Prostate gland (tissue), 2 donors: ENCODE results near the gene STRN3. TPM values are rescaled to one million over a fixed set of nuclear protein-coding genes. Genes with fewer than 3 reads are reported as not detected.
"Not testable (repeated sequence)": the region's sequence is repeated elsewhere in the genome, so short reads cannot be mapped to it uniquely, and the experiment has no call there.

Source experiments
- DNase-seq: peaks from one replicate; pipeline ENCODE4 v3.0.0-alpha.2; 2019; ENCODE audit warnings: low spot score
- H3K27ac ChIP-seq, 2 donors: fragments of 200-600 bp; sonication (generic); 2 replicates each; pipeline ENCODE4 v1.5.1; 2017 to 2019
- H3K27me3 ChIP-seq: fragments of 200-600 bp; sonication (generic); replicated peaks from 2 replicates; pipeline ENCODE4 v1.5.1; 2019; ENCODE audit not compliant: insufficient read depth
- H3K36me3 ChIP-seq, 2 donors: fragments of 200-600 bp; sonication (generic); 1 replicate in 1 of 2; 2 replicates in 1 of 2; pipeline versions ENCODE4 v1.5.1 to v1.8.1; 2017 to 2019
- H3K4me1 ChIP-seq: fragments of 200-600 bp; sonication (generic); replicated peaks from 2 replicates; pipeline ENCODE4 v1.5.1; 2019
- H3K4me3 ChIP-seq, 2 donors: fragments of 200-600 bp; sonication (generic); 2 replicates each; pipeline ENCODE4 v1.5.1; 2017 to 2019
- H3K9me3 ChIP-seq: fragments of 200-600 bp; sonication (generic); 2 replicates; pipeline ENCODE4 v1.5.1; 2017
- POLR2A ChIP-seq: fragments of 450-650 bp; IDR thresholded peaks from one replicate; pipeline ENCODE4 v1.6.1; 2016; ENCODE audit warnings: antibody characterized with exemption, mild to moderate bottlenecking
- POLR2AphosphoS5 ChIP-seq: sonication (generic); formaldehyde crosslinking; IDR thresholded peaks from one replicate; pipeline ENCODE4 v1.6.1; 2017; ENCODE audit warnings: antibody characterized with exemption
- WGBS: methylation state at CpG from one replicate; pipeline ENCODE4 v1.1.5; 2018; 5-methylcytosine and 5-hydroxymethylcytosine counted together
- intact Hi-C: fragments of 100-400 bp; cut with DNase I; formaldehyde crosslinking; loops from one replicate; pipeline ENCODE4 v1.14.2; 2022
- total RNA-seq, 2 donors: library from RNA; depleted of rRNA; stranded (reverse); fragments of >200 nt; gene quantifications; one replicate each; pipeline ENCODE4 v1.1.0, GENCODE V29; 2016
- TF ChIP-seq, protein P1 (sequence below), 4 experiments: fragments of 200-600 bp in 2 of 4; fragments of 450-650 bp in 2 of 4; sonication (generic) in 2 of 4; IDR thresholded peaks; 1 replicate in 3 of 4; 2 replicates in 1 of 4; pipeline ENCODE4 v1.5.1; 2016 to 2019; ENCODE audit warnings: antibody characterized with exemption in 4 of 4, mild to moderate bottlenecking in 2 of 4, moderate library complexity in 2 of 4

Gene STRN3
- total RNA-seq, 2 donors from 2014 or later = 25.6 to 40.5 TPM

DNA sequence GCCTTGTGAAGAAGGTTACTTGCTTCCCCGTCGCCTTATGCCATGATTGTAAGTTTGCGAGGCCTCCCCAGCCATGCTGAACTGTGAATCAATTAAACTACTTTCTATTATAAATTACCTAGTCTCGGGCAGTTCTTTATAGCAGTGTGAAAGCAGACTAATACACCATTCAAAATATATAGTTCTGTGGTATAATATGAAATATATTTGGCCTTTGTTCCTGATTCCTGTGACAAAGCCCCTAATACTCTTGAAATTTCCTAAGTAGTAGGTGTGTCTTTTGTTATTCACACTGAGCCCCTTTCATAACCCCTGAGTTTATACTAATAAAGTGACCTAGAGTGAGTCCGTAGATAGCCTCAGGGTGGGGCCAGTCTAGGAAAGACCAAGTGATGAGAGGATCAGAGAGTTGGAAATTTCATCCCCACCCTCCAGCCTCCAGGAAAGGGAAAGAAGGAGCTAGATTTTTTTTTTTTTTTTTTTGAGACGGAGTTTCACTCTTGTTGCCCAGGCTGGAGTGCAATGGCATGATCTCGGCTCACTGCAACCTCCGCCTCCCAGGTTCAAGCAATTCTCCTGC, 19.4 kb upstream of the STRN3 start:
- no peak for DNase-seq
- Histone ChIP-seq H3K27me3 (no peaks in the 10 kb centered on the region), H3K4me1 (no peaks in the 10 kb centered on the region), H3K27ac (no peak overlapping the region), H3K4me3 (no peak overlapping the region), H3K36me3 (no peaks in the 10 kb centered on the region), H3K9me3 (no peaks in the 10 kb centered on the region)
- intact Hi-C loops = no loop called here
- TF ChIP-seq POLR2AphosphoS5 (no peak), POLR2A (no peak)
- TF ChIP-seq, protein P1, sequence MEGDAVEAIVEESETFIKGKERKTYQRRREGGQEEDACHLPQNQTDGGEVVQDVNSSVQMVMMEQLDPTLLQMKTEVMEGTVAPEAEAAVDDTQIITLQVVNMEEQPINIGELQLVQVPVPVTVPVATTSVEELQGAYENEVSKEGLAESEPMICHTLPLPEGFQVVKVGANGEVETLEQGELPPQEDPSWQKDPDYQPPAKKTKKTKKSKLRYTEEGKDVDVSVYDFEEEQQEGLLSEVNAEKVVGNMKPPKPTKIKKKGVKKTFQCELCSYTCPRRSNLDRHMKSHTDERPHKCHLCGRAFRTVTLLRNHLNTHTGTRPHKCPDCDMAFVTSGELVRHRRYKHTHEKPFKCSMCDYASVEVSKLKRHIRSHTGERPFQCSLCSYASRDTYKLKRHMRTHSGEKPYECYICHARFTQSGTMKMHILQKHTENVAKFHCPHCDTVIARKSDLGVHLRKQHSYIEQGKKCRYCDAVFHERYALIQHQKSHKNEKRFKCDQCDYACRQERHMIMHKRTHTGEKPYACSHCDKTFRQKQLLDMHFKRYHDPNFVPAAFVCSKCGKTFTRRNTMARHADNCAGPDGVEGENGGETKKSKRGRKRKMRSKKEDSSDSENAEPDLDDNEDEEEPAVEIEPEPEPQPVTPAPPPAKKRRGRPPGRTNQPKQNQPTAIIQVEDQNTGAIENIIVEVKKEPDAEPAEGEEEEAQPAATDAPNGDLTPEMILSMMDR (IDR thresholded peaks at IDR 0.05) = no peak
- 96% methylated on average over 8 of the region's 8 CpGs for WGBS

- no peaks in the 10 kb centered on the region for H3K9me3 ChIP-seq
- 52% methylated on average over 3 of the region's 3 CpGs for WGBS
- H3K4me3 ChIP-seq = no peak overlapping the region
- H3K27ac ChIP-seq = no peak overlapping the region
- no peaks in the 10 kb centered on the region for H3K27me3 ChIP-seq
- TF ChIP-seq POLR2A (no peak), POLR2AphosphoS5 (no peak)
- TF ChIP-seq, protein P1 (IDR thresholded peaks at IDR 0.05) = no peak
- no peak for DNase-seq
- H3K36me3 ChIP-seq = no peaks in the 10 kb centered on the region
- intact Hi-C loops = no loop called here
- no peaks in the 10 kb centered on the region for H3K4me1 ChIP-seq
Measured at GRCh38 chr14:31043379-31043778, 17.2 kb upstream of the STRN3 start.

GRCh38 chr14:31042893-31043292, 16.7 kb upstream of the STRN3 start:
- 87% methylated on average over 10 of the region's 10 CpGs for WGBS
- H3K4me3 ChIP-seq, H3K9me3 ChIP-seq, H3K4me1 ChIP-seq, intact Hi-C loops, DNase-seq, H3K36me3 ChIP-seq, H3K27ac ChIP-seq, H3K27me3 ChIP-seq: not testable (repeated sequence)

- Histone ChIP-seq H3K36me3 (no peaks in the 10 kb centered on the region), H3K27ac (no peak overlapping the region), H3K27me3 (no peaks in the 10 kb centered on the region), H3K9me3 (no peaks in the 10 kb centered on the region), H3K4me3 (no peak overlapping the region), H3K4me1 (no peaks in the 10 kb centered on the region)
- no peak for DNase-seq
- intact Hi-C loops = no loop called here
- WGBS = 89% methylated on average over 1 of the region's 1 CpG
- TF ChIP-seq POLR2A = no peak
- TF ChIP-seq, protein P1 (IDR thresholded peaks at IDR 0.05) = no peak
- TF ChIP-seq POLR2AphosphoS5 = no peak
Measured at GRCh38 chr14:31042300-31042699, 16.1 kb upstream of the STRN3 start.

DNA sequence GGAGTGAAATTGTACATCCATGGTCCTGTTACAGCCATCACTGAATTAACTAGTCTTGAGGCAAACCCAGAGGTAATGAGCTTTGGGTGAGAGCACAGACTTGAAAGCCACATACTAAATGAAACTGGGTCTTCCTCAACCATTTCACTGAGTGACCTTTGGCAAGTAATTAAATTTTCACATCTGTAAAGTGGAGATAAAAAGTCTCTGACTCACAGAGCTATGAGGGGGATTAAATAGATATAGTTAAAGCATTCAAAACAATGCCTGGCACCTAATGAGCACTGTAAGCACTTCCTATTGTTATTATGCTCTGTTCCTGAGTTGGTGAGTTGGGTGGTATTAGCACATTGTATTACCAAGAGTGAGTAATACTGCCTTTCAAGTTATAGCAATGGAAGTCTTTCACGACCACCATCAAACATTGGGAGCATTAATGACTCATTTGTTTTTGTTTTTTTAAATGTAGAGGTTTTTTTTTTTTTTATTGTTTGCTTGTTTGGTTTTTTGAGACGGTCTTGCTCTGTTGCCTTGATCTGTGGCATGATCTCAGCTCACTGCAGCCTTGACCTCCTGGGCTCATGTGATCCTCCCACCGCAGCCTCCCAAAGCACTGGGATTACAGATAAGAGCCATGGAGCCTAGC, 12.5 kb upstream of the STRN3 start:
- H3K4me1 ChIP-seq = no peaks in the 10 kb centered on the region
- TF ChIP-seq, protein P1 (IDR thresholded peaks at IDR 0.05) = no peak
- no peak for TF ChIP-seq POLR2A
- TF ChIP-seq POLR2AphosphoS5 = no peak
- DNase-seq = no peak
- H3K27me3 ChIP-seq = no peaks in the 10 kb centered on the region
- no peaks in the 10 kb centered on the region for H3K9me3 ChIP-seq
- no peak overlapping the region for H3K4me3 ChIP-seq
- 56% methylated on average over 3 of the region's 3 CpGs for WGBS
- intact Hi-C loops = no loop called here
- no peaks in the 10 kb centered on the region for H3K36me3 ChIP-seq
- no peak overlapping the region for H3K27ac ChIP-seq
